Upper lobe of right lung (tissue), 1 donor: Measurements from ENCODE around the gene DLL4. TPM values are rescaled to one million over a fixed set of nuclear protein-coding genes. Genes with fewer than 3 reads are reported as not detected.

ENCODE experiments used
- ATAC-seq: fragments of 200-7000 bp; cut with Tn5 transposase; one replicate; pipeline ENCODE4 v1.9.1; 2020; ENCODE audit warnings: mild to moderate bottlenecking, moderate library complexity
- DNase-seq: peaks from one replicate; pipeline ENCODE4 v3.0.0-alpha.2; 2020
- H3K27ac ChIP-seq: fragments of 200-600 bp; one replicate; pipeline ENCODE4 v1.8.0; 2022
- H3K27me3 ChIP-seq: fragments of 200-600 bp; one replicate; pipeline ENCODE4 v1.8.0; 2022; ENCODE audit warnings: mild to moderate bottlenecking
- H3K36me3 ChIP-seq: fragments of 200-600 bp; one replicate; pipeline ENCODE4 v1.8.0; 2022
- H3K4me1 ChIP-seq: fragments of 200-600 bp; one replicate; pipeline ENCODE4 v1.8.0; 2022
- H3K4me3 ChIP-seq: fragments of 200-600 bp; one replicate; pipeline ENCODE4 v1.8.0; 2022; ENCODE audit warnings: mild to moderate bottlenecking
- H3K9me3 ChIP-seq: fragments of 200-600 bp; one replicate; pipeline ENCODE4 v1.8.0; 2022
- CTCF ChIP-seq: fragments of 200-600 bp; IDR thresholded peaks from one replicate; pipeline ENCODE4 v1.8.0; 2022; ENCODE audit warnings: antibody characterized with exemption
- intact Hi-C: fragments of 100-400 bp; cut with DNase I; formaldehyde crosslinking; loops from one replicate; pipeline ENCODE4 v1.11.0; 2022
- total RNA-seq: library from RNA; stranded (reverse); fragmentation: NEBNext Ultra II Directional; extraction: Animal tissue kit (Norgen Biotek cat#: 25700); gene quantifications from one replicate; pipeline ENCODE4 v1.2.1, GENCODE V29; 2021
- donor health status: DM: no; HTN: yes; CAD: no; lungs with severe emphysema.

The DLL4 gene
- total RNA-seq, 1 donor from 2014 or later: 22.0 TPM

GRCh38 chr15:40942337-40942854 is 13.3 kb downstream of the DLL4 start:
- Histone ChIP-seq H3K4me3 (peak overlapping the region; percentile 62), H3K27ac (peak overlapping the region; percentile 90), H3K9me3 (no peaks in the 10 kb centered on the region), H3K27me3 (no peaks in the 10 kb centered on the region), H3K36me3 (no peaks in the 10 kb centered on the region), H3K4me1 (peaks cover 31% of the 10 kb centered on the region)
- ATAC-seq (no peak), DNase-seq (no peak)
- intact Hi-C loops: no loop called here
- no peak for TF ChIP-seq CTCF

GRCh38 chr15:40942878-40943277 is 13.7 kb downstream of the DLL4 start:
- Histone ChIP-seq H3K27me3 (no peaks in the 10 kb centered on the region), H3K36me3 (no peaks in the 10 kb centered on the region), H3K4me3 (peak overlapping the region; percentile 62), H3K9me3 (no peaks in the 10 kb centered on the region), H3K27ac (peak overlapping the region; percentile 90), H3K4me1 (peaks cover 31% of the 10 kb centered on the region)
- ATAC-seq (peak; percentile 2), DNase-seq (no peak)
- intact Hi-C loops: no loop called here
- TF ChIP-seq CTCF: no peak

- H3K4me1 ChIP-seq: peaks cover 27% of the 10 kb centered on the region
- no peaks in the 10 kb centered on the region for H3K9me3 ChIP-seq
- H3K36me3 ChIP-seq: no peaks in the 10 kb centered on the region
- no peak overlapping the region for H3K27ac ChIP-seq
- no peak for TF ChIP-seq CTCF
- DNase-seq (no peak), ATAC-seq (no peak)
- H3K4me3 ChIP-seq: no peak overlapping the region
- intact Hi-C loops: no loop called here
- no peaks in the 10 kb centered on the region for H3K27me3 ChIP-seq
Measured at GRCh38 chr15:40943764-40944365, 14.7 kb downstream of the DLL4 start.

- Histone ChIP-seq H3K4me3 (no peak overlapping the region), H3K27me3 (no peaks in the 10 kb centered on the region), H3K27ac (no peak overlapping the region), H3K4me1 (peaks cover 33% of the 10 kb centered on the region), H3K9me3 (no peaks in the 10 kb centered on the region), H3K36me3 (no peaks in the 10 kb centered on the region)
- TF ChIP-seq CTCF: no peak
- intact Hi-C loops: no loop called here
- DNase-seq (no peak), ATAC-seq (no peak)
Measured at GRCh38 chr15:40944510-40945296, 15.6 kb downstream of the DLL4 start.

- Histone ChIP-seq H3K4me3 (no peak overlapping the region), H3K36me3 (no peaks in the 10 kb centered on the region), H3K9me3 (no peaks in the 10 kb centered on the region), H3K27me3 (no peaks in the 10 kb centered on the region), H3K27ac (peak overlapping the region; percentile 48), H3K4me1 (peaks cover 16% of the 10 kb centered on the region)
- ATAC-seq: no peak
- intact Hi-C loops: no loop called here
- no peak for DNase-seq
- no peak for TF ChIP-seq CTCF
Measured at GRCh38 chr15:40948706-40949473, 19.8 kb downstream of the DLL4 start.
